Gastroesophageal sphincter (tissue), 4 donors: ENCODE measurements around the gene TRAPPC2L. TPM values are rescaled to one million over a fixed set of nuclear protein-coding genes. Genes with fewer than 3 reads are reported as not detected.

Source experiments
- ATAC-seq: fragments of 150-250 bp; one replicate; pipeline ENCODE4 v1.9.1; 2016; ENCODE audit warnings: mild to moderate bottlenecking, moderate library complexity
- H3K27ac ChIP-seq, 4 donors: fragments of 200-600 bp; sonication (generic) in 3 of 4; 1 replicate in 3 of 4; 2 replicates in 1 of 4; pipeline ENCODE4 v1.5.1; 2016 to 2019
- H3K27me3 ChIP-seq: fragments of 200-600 bp; sonication (generic); one replicate; pipeline ENCODE4 v1.5.1; 2019
- H3K36me3 ChIP-seq, 2 donors: fragments of 200-600 bp; sonication (generic); one replicate each; pipeline ENCODE4 v1.5.1; 2019; ENCODE audit warnings: control low read depth in 1 of 2
- H3K4me1 ChIP-seq, 3 donors: fragments of 200-600 bp; sonication (generic); 1 replicate in 2 of 3; 2 replicates in 1 of 3; pipeline ENCODE4 v1.5.1; 2016 to 2019; ENCODE audit warnings: control low read depth in 2 of 3
- H3K4me3 ChIP-seq, 2 donors: fragments of 200-600 bp; sonication (generic); one replicate each; pipeline ENCODE4 v1.5.1; 2019; ENCODE audit warnings: mild to moderate bottlenecking in 1 of 2, moderate library complexity in 1 of 2
- H3K9me3 ChIP-seq, 3 donors: fragments of 200-600 bp; sonication (generic); one replicate each; pipeline ENCODE4 v1.5.1; 2017 to 2019; ENCODE audit warnings: control low read depth in 2 of 3
- EP300 ChIP-seq: sonication (generic); formaldehyde crosslinking; IDR thresholded peaks from one replicate; pipeline ENCODE4 v1.6.1; 2017; ENCODE audit warnings: antibody characterized with exemption, mild to moderate bottlenecking
- POLR2A ChIP-seq, 2 donors: fragments of 450-650 bp; IDR thresholded peaks; one replicate each; pipeline ENCODE4 v1.6.1; 2017; ENCODE audit warnings: antibody characterized with exemption in 2 of 2, mild to moderate bottlenecking in 2 of 2, moderate library complexity in 1 of 2
- POLR2AphosphoS5 ChIP-seq: sonication (generic); formaldehyde crosslinking; IDR thresholded peaks from one replicate; pipeline ENCODE4 v1.6.1; 2017; ENCODE audit warnings: antibody characterized with exemption
- WGBS, 2 donors: methylation state at CpG; one replicate each; pipeline ENCODE4 v1.1.5; 2018; ENCODE audit warnings: low coverage in 1 of 2; 5-methylcytosine and 5-hydroxymethylcytosine counted together
- total RNA-seq, 4 donors: library from RNA; depleted of rRNA; stranded (reverse); fragments of >200 nt; gene quantifications; one replicate each; pipeline ENCODE4 v1.1.0, GENCODE V29; 2016
- TF ChIP-seq, protein P1 (sequence below), 4 experiments: fragments of 200-600 bp in 2 of 4; fragments of 450-650 bp in 2 of 4; sonication (generic) in 1 of 4; IDR thresholded peaks; one replicate each; pipeline ENCODE4 v1.5.1; 2017 to 2019; ENCODE audit warnings: antibody characterized with exemption in 4 of 4, mild to moderate bottlenecking in 2 of 4, moderate library complexity in 2 of 4

TRAPPC2L gene
- total RNA-seq, 4 donors from 2014 or later: 18.7 to 40.0 (median 21.5) TPM

DNA sequence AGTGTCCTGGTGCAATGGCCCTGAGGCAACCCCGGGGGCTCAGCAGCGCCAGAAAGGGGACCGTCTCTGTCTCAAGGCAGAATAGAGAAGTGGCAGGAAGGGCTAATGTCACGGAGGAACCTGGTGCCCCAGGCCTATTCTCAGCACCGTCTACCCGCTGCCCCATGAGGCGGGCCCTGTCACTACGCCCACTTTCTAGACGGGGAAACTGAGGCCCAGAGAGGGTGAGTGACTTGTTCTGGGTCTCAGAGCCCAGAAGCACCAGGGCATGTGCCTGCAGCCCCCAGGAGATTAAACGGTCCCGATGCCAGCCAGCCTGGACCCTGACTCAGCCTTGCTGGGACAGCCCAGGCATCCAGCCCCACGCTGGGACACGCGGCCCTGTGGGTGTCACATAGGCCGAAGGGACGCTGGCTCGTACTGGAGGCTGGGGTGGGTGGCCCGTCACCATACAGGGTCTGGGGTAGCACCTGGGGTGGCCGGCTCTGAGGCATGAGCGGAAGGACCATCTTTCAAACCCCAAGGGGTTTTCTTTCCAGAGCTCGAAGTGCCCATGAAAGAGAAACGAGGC, 49.7 kb downstream of the TRAPPC2L start:
- no peaks in the 10 kb centered on the region for H3K9me3 ChIP-seq
- no peak for ATAC-seq
- TF ChIP-seq EP300: no peak
- no peak for TF ChIP-seq POLR2A (IDR thresholded peaks at IDR 0.05)
- TF ChIP-seq, protein P1, sequence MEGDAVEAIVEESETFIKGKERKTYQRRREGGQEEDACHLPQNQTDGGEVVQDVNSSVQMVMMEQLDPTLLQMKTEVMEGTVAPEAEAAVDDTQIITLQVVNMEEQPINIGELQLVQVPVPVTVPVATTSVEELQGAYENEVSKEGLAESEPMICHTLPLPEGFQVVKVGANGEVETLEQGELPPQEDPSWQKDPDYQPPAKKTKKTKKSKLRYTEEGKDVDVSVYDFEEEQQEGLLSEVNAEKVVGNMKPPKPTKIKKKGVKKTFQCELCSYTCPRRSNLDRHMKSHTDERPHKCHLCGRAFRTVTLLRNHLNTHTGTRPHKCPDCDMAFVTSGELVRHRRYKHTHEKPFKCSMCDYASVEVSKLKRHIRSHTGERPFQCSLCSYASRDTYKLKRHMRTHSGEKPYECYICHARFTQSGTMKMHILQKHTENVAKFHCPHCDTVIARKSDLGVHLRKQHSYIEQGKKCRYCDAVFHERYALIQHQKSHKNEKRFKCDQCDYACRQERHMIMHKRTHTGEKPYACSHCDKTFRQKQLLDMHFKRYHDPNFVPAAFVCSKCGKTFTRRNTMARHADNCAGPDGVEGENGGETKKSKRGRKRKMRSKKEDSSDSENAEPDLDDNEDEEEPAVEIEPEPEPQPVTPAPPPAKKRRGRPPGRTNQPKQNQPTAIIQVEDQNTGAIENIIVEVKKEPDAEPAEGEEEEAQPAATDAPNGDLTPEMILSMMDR (IDR thresholded peaks at IDR 0.05): no peak
- TF ChIP-seq POLR2AphosphoS5: no peak
- H3K36me3 ChIP-seq: peaks cover 0 to 2% of the 10 kb centered on the region in 2 donors
- H3K4me3 ChIP-seq: no peak overlapping the region
- WGBS, 2 donors: 83% methylated on average over 7 of the region's 22 CpGs; no CpG with 5 or more reads in 1 of the 2 donors
- H3K27me3 ChIP-seq: peaks cover 54% of the 10 kb centered on the region
- H3K27ac ChIP-seq: no peak overlapping the region
- H3K4me1 ChIP-seq: peaks cover 0 to 17% (median 0%) of the 10 kb centered on the region in 3 donors

DNA sequence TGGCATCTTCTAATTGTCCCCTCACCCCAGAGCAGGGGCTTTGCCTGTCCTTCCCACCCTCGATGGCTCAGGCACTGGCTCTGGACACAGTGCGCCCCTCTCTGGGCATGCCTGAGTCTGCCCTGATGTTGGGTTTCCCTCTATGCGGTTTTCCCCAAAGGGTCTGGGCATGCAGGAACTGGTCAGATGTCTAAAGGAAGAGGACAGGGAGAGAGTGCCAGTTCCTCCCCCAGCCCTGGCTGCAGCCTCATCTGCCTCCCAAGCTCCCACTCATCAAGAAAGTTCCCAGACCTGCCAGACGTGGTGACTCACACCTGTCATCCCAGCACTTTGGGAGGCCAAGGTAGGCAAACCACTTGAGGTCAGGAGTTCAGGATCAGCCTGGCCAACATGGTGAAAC, 50.8 kb downstream of the TRAPPC2L start:
- H3K9me3 ChIP-seq: no peaks in the 10 kb centered on the region
- TF ChIP-seq EP300 (no peak), POLR2AphosphoS5 (no peak), POLR2A (IDR thresholded peaks at IDR 0.05) (no peak)
- TF ChIP-seq, protein P1 (IDR thresholded peaks at IDR 0.05): no peak
- H3K27me3 ChIP-seq: peaks cover 61% of the 10 kb centered on the region
- H3K36me3 ChIP-seq: no peaks in the 10 kb centered on the region
- no peak for ATAC-seq
- no peak overlapping the region for H3K4me3 ChIP-seq
- peaks cover 0 to 19% (median 0%) of the 10 kb centered on the region in 3 donors for H3K4me1 ChIP-seq
- WGBS, 2 donors: 80 to 93% methylated on average over 2 of the region's 4 CpGs
- H3K27ac ChIP-seq: no peak overlapping the region

DNA sequence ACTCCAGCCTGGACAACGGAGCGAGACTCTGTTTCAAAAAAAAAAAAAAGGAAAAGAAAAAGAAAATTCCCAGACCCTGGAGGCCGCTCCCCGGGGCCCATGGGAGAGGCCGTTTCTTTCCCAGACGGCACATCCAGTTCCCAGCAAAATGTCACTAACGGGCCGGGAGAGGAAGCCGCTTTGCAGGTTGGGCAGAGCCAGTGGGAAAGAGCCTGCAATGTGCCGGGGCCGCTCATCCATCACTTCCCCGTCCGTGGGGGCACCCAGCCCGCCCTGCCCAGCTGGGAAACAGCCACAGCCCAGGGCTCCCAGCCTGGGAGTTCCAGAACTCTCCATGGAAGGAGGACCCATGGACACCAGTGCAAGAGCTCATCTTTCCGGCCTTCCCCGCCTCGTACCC, 51.4 kb downstream of the TRAPPC2L start:
- H3K36me3 ChIP-seq: no peaks in the 10 kb centered on the region
- H3K27me3 ChIP-seq: peaks cover 61% of the 10 kb centered on the region
- H3K27ac ChIP-seq: peak overlapping the region in 1 of 4 donors; percentile 1
- TF ChIP-seq, protein P1 (IDR thresholded peaks at IDR 0.05): no peak
- TF ChIP-seq POLR2A (IDR thresholded peaks at IDR 0.05) (no peak), EP300 (no peak), POLR2AphosphoS5 (no peak)
- H3K9me3 ChIP-seq: no peaks in the 10 kb centered on the region
- 81 to 92% methylated on average over 8 to 10 of the region's 17 CpGs for WGBS, 2 donors
- H3K4me3 ChIP-seq: no peak overlapping the region
- peaks cover 0 to 19% (median 0%) of the 10 kb centered on the region in 3 donors for H3K4me1 ChIP-seq
- ATAC-seq: no peak

DNA sequence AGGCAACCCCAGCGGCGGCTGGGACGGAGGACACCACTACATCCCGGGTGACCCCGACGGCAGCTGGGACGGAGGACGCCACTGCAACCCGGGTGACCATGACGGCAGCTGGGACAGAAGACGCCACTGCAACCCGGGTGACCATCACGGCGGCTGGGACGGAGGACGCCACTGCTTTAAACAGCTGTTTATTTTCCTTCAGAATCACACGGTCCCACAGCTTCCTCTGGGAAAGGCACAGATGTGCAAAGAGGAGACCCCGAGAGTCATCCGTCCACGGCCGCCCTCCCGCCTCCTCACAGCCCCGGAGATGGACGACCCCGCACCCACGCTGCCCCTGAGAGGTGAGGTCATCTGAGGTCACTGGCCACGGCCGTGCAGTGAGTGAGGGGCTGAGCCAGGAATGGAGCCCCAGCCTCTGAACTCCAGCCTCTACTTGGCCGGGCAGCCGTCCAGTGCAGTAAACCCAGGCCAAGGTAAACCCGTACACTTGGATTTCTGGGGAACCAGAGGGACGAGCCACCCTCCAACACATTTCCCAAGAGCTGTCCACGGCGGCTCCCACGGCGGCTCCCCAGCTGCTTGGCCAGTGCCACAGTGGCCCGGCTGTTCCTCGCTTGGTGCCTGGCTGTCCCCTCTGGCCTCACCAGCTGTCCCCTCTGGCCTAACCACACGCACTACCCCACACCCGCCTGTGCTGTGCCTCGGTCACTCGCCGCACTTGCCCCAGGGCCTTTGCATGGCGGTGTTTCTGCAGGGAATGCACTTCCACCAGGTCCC, 52.7 kb downstream of the TRAPPC2L start:
- Histone ChIP-seq H3K36me3 (no peaks in the 10 kb centered on the region), H3K4me1 (peaks cover 0 to 19% (median 0%) of the 10 kb centered on the region in 3 donors), H3K27ac (no peak overlapping the region), H3K9me3 (no peaks in the 10 kb centered on the region), H3K4me3 (no peak overlapping the region), H3K27me3 (peaks cover 69% of the 10 kb centered on the region)
- 70 to 72% methylated on average over 16 to 18 of the region's 44 CpGs for WGBS, 2 donors
- no peak for TF ChIP-seq EP300
- TF ChIP-seq POLR2A (IDR thresholded peaks at IDR 0.05): no peak
- TF ChIP-seq POLR2AphosphoS5: no peak
- TF ChIP-seq, protein P1 (IDR thresholded peaks at IDR 0.05): no peak
- ATAC-seq: no peak
